Common myeloid progenitor, CD34-positive (primary cell): ENCODE measurements around the gene SLC47A2.

Experiments
- CTCF ChIA-PET: fragments of 350-600 bp; sonication (Branson Sonifier 250); formaldehyde crosslinking; loops from one replicate; lab custom pipeline; 2021; ENCODE audit warnings: antibody characterized with exemption; lab: Charles Lee
- POLR2A ChIA-PET: fragments of 350-600 bp; sonication (Branson Sonifier 250); formaldehyde crosslinking; loops from one replicate; lab custom pipeline; 2021; ENCODE audit warnings: antibody characterized with exemption; lab: Charles Lee
- DNase-seq, 3 donors: peaks; one replicate each; pipeline versions ENCODE4 v3.0.0 to v3.0.0-alpha.2; 2013
- H3K27ac ChIP-seq, 2 experiments: 1 replicate in 1 of 2; 2 replicates in 1 of 2; pipeline ENCODE4 v1.7.0; 2013; ENCODE audit warnings: inconsistent platforms in 2 of 2, low read length in 2 of 2, mild to moderate bottlenecking in 2 of 2, low read depth in 1 of 2, moderate library complexity in 1 of 2; ENCODE audit not compliant: severe bottlenecking in 2 of 2, insufficient read depth in 1 of 2, poor library complexity in 1 of 2
- H3K27me3 ChIP-seq, 5 experiments: replicated peaks in 2 of 5; 1 replicate in 3 of 5; 2 replicates in 2 of 5; pipeline versions ENCODE4 v1.6.1 to v1.7.0; 2013; ENCODE audit warnings: low read length in 4 of 5, mild to moderate bottlenecking in 2 of 5, moderate library complexity in 2 of 5, inconsistent platforms in 1 of 5; ENCODE audit not compliant: insufficient read depth in 5 of 5, control insufficient read depth in 4 of 5
- H3K36me3 ChIP-seq, 4 experiments: 1 replicate in 2 of 4; 2 replicates in 2 of 4; pipeline versions ENCODE4 v1.6.1 to v1.7.0; 2013; ENCODE audit warnings: low read length in 3 of 4, control low read depth in 1 of 4, mild to moderate bottlenecking in 1 of 4; ENCODE audit not compliant: control insufficient read depth in 4 of 4, insufficient read depth in 4 of 4
- H3K4me1 ChIP-seq, 4 experiments: 1 replicate in 3 of 4; 2 replicates in 1 of 4; pipeline versions ENCODE4 v1.6.1 to v1.7.1; 2013; ENCODE audit warnings: low read length in 3 of 4, mild to moderate bottlenecking in 3 of 4, control low read depth in 1 of 4, inconsistent platforms in 1 of 4, moderate library complexity in 1 of 4; ENCODE audit not compliant: control insufficient read depth in 4 of 4, insufficient read depth in 4 of 4; ENCODE audit errors: control extremely low read depth in 1 of 4
- H3K4me3 ChIP-seq, 7 experiments: 1 replicate in 4 of 7; 2 replicates in 3 of 7; pipeline versions ENCODE4 v1.5.1 to v1.7.0; 2013; ENCODE audit warnings: mild to moderate bottlenecking in 7 of 7, low read length in 6 of 7, moderate library complexity in 6 of 7, inconsistent platforms in 2 of 7, low read depth in 2 of 7, control low read depth in 1 of 7; ENCODE audit not compliant: insufficient read depth in 4 of 7, control insufficient read depth in 1 of 7; ENCODE audit errors: extremely low read depth in 1 of 7
- H3K9me3 ChIP-seq, 5 experiments: 1 replicate in 4 of 5; 2 replicates in 1 of 5; pipeline versions ENCODE4 v1.6.1 to v1.7.1; 2013; ENCODE audit warnings: low read length in 4 of 5, mild to moderate bottlenecking in 2 of 5, inconsistent platforms in 1 of 5, low read depth in 1 of 5, moderate library complexity in 1 of 5; ENCODE audit not compliant: control insufficient read depth in 4 of 5, insufficient read depth in 2 of 5; ENCODE audit errors: control extremely low read depth in 1 of 5
- WGBS: methylation state at CpG from one replicate; pipeline ENCODE4 v1.1.5; 2013; ENCODE audit not compliant: insufficient coverage; 5-methylcytosine and 5-hydroxymethylcytosine counted together

The SLC47A2 gene

GRCh38 chr17:19741832-19742457 lies 25.6 kb upstream of the SLC47A2 start:
- CTCF ChIA-PET = interaction anchor here (1.4 to 3.3 kb wide), 3 partner anchors 21 to 229 kb away, joined by 3 to 13 read pairs (median 6); no protein-coding TSS in a partner anchor
- 98% methylated on average over 13 of the region's 14 CpGs for WGBS
- H3K4me3 ChIP-seq = no peak overlapping the region
- H3K9me3 ChIP-seq = no peaks in the 10 kb centered on the region
- no peaks in the 10 kb centered on the region for H3K36me3 ChIP-seq
- DNase-seq = no peak
- POLR2A ChIA-PET = no interaction called here
- H3K4me1 ChIP-seq = peaks cover 0 to 8% (median 6%) of the 10 kb centered on the region in 4 experiments
- H3K27me3 ChIP-seq = no peaks in the 10 kb centered on the region
- no peak overlapping the region for H3K27ac ChIP-seq

GRCh38 chr17:19740933-19741332 lies 24.5 kb upstream of the SLC47A2 start:
- Histone ChIP-seq H3K27me3 (no peaks in the 10 kb centered on the region), H3K27ac (no peak overlapping the region), H3K4me1 (peaks cover 0 to 8% (median 6%) of the 10 kb centered on the region in 4 experiments), H3K4me3 (no peak overlapping the region), H3K36me3 (no peaks in the 10 kb centered on the region), H3K9me3 (no peaks in the 10 kb centered on the region)
- CTCF ChIA-PET = interaction anchor here (3.3 kb wide), 1 partner anchor 26 kb away, joined by 13 read pairs; no protein-coding TSS in a partner anchor
- whole genome bisulfite sequencing = 92% methylated on average over 6 of the region's 7 CpGs
- DNase-seq = no peak
- POLR2A ChIA-PET = no interaction called here

- Histone ChIP-seq H3K4me1 (peaks cover 0 to 3% (median 3%) of the 10 kb centered on the region in 4 experiments), H3K4me3 (no peak overlapping the region), H3K27me3 (no peaks in the 10 kb centered on the region), H3K9me3 (no peaks in the 10 kb centered on the region), H3K36me3 (no peaks in the 10 kb centered on the region), H3K27ac (no peak overlapping the region)
- WGBS = 96% methylated on average over 18 of the region's 26 CpGs
- ChIA-PET POLR2A (no interaction called here), CTCF (interaction anchor here (0.6 kb wide), 1 partner anchor 198 kb away, joined by 3 read pairs; no protein-coding TSS in a partner anchor)
- no peak for DNase-seq
Observed at GRCh38 chr17:19739241-19740201, 23.1 kb upstream of the SLC47A2 start.

GRCh38 chr17:19738757-19739156 lies 22.4 kb upstream of the SLC47A2 start:
- Histone ChIP-seq H3K4me3 (no peak overlapping the region), H3K4me1 (no peaks in the 10 kb centered on the region), H3K27me3 (no peaks in the 10 kb centered on the region), H3K36me3 (no peaks in the 10 kb centered on the region), H3K27ac (no peak overlapping the region), H3K9me3 (no peaks in the 10 kb centered on the region)
- CTCF ChIA-PET = interaction anchor here (1.6 kb wide), 1 partner anchor 31 kb away, joined by 5 read pairs; no protein-coding TSS in a partner anchor
- POLR2A ChIA-PET = no interaction called here
- DNase-seq = no peak
- WGBS = 98% methylated on average over 6 of the region's 9 CpGs

GRCh38 chr17:19738073-19738449 lies 21.7 kb upstream of the SLC47A2 start:
- no peak for DNase-seq
- Histone ChIP-seq H3K27me3 (no peaks in the 10 kb centered on the region), H3K9me3 (no peaks in the 10 kb centered on the region), H3K4me1 (no peaks in the 10 kb centered on the region), H3K36me3 (no peaks in the 10 kb centered on the region), H3K4me3 (no peak overlapping the region), H3K27ac (no peak overlapping the region)
- CTCF ChIA-PET = interaction anchor here (1.6 kb wide), 1 partner anchor 31 kb away, joined by 5 read pairs; no protein-coding TSS in a partner anchor
- 98% methylated on average over 14 of the region's 14 CpGs for WGBS
- POLR2A ChIA-PET = no interaction called here

- Histone ChIP-seq H3K36me3 (no peaks in the 10 kb centered on the region), H3K4me1 (no peaks in the 10 kb centered on the region), H3K4me3 (no peak overlapping the region), H3K27ac (no peak overlapping the region), H3K27me3 (no peaks in the 10 kb centered on the region), H3K9me3 (no peaks in the 10 kb centered on the region)
- DNase-seq = no peak
- ChIA-PET POLR2A (no interaction called here), CTCF (interaction anchor here (1.6 kb wide), 1 partner anchor 32 kb away, joined by 5 read pairs; no protein-coding TSS in a partner anchor)
- WGBS = 92% methylated on average over 15 of the region's 15 CpGs
Observed at GRCh38 chr17:19737305-19738072, 21.1 kb upstream of the SLC47A2 start.
